Central memory CD8-positive, alpha-beta T cell (primary cell): ENCODE data around the gene WLS.
"Not testable (repeated sequence)": the region's sequence is repeated elsewhere in the genome, so short reads cannot be mapped to it uniquely, and the experiment has no call there.

Source experiments
- ATAC-seq: fragments of 150-1000 bp; cut with Tn5 transposase; replicated peaks from 2 replicates; pipeline ENCODE4 v1.10.0; 2022; ENCODE audit warnings: mild to moderate bottlenecking, moderate FRiP score, moderate number of reproducible peaks; ENCODE audit not compliant: poor library complexity, severe bottlenecking; ENCODE audit errors: extremely low read depth
- DNase-seq, 2 donors: peaks; one replicate each; pipeline ENCODE4 v3.0.0; 2021; ENCODE audit warnings: low spot score in 2 of 2
- H3K27ac Mint-ChIP-seq: one replicate; pipeline ENCODE4 v1.8.0; 2022; ENCODE audit warnings: low read depth, mild to moderate bottlenecking, moderate library complexity, mixed read lengths
- H3K27me3 Mint-ChIP-seq: one replicate; pipeline ENCODE4 v1.8.0; 2022; ENCODE audit warnings: mixed read lengths
- H3K36me3 Mint-ChIP-seq: one replicate; pipeline ENCODE4 v1.8.0; 2022; ENCODE audit warnings: mild to moderate bottlenecking, moderate library complexity, mixed read lengths; ENCODE audit not compliant: insufficient read depth
- H3K4me1 Mint-ChIP-seq: one replicate; pipeline ENCODE4 v1.8.0; 2022; ENCODE audit warnings: mixed read lengths
- H3K4me3 Mint-ChIP-seq: one replicate; pipeline ENCODE4 v1.8.0; 2022; ENCODE audit warnings: mild to moderate bottlenecking, moderate library complexity, mixed read lengths
- H3K9me3 Mint-ChIP-seq: one replicate; pipeline ENCODE4 v1.8.0; 2022; ENCODE audit warnings: mixed read lengths

The WLS gene

DNA sequence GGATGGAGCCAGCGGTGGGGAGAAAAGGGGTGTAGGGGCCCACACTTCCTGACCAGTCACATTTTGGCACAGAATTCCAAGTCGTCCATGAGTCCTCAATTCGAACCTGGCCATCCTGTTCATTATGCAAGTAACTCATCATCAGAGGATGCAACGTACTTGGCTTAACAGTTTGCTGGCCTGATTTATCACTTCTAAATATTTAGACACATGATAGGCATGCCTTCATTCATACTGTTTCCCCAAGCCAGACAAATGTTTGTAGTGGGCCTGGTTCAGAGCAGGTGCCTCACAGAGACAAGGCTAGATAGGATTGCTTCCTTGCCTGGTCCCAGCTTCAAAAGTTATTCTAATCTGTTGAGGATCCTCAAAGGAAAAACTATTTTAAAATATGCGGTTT, 66.7 kb downstream of the WLS start:
- Mint-ChIP-seq H3K36me3 (no peaks in the 10 kb centered on the region), H3K27me3 (no peaks in the 10 kb centered on the region), H3K4me1 (no peaks in the 10 kb centered on the region), H3K9me3 (peaks cover 8% of the 10 kb centered on the region), H3K27ac (no peak overlapping the region), H3K4me3 (no peak overlapping the region)
- DNase-seq (no peak), ATAC-seq (no peak)

DNA sequence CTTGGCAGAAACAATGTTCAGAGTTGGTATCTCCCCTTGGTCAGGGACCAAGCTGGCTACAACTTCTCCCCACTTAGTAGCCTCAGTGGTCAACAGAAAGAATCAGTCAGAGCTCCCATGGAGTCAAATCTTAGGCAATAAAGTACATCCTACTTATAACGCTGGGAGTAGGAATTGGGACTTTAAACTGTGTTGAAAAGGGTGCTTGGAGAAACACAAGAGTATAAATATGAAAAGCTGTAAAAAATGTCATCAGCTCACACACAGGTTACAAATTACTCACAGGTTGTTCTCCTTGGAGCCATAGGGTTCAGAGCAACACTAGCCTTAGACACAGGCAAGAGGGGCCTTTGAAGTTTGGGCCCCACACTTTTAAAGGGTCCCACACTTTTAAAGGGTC, 67.4 kb downstream of the WLS start:
- Mint-ChIP-seq H3K9me3 (peaks cover 6% of the 10 kb centered on the region), H3K27me3 (no peaks in the 10 kb centered on the region), H3K27ac (no peak overlapping the region), H3K36me3 (no peaks in the 10 kb centered on the region), H3K4me1 (no peaks in the 10 kb centered on the region), H3K4me3 (no peak overlapping the region)
- ATAC-seq = no peak
- DNase-seq = no peak

- Mint-ChIP-seq H3K27me3 (no peaks in the 10 kb centered on the region), H3K36me3 (no peaks in the 10 kb centered on the region), H3K27ac (no peak overlapping the region), H3K4me3 (no peak overlapping the region), H3K4me1 (no peaks in the 10 kb centered on the region), H3K9me3 (peaks cover 6% of the 10 kb centered on the region)
- no peak for ATAC-seq
- DNase-seq = no peak
Measured at GRCh38 chr1:68163220-68163619, 69.1 kb downstream of the WLS start.

GRCh38 chr1:68162761-68163160, 69.6 kb downstream of the WLS start:
- Mint-ChIP-seq H3K36me3 (no peaks in the 10 kb centered on the region), H3K4me3 (no peak overlapping the region), H3K4me1 (no peaks in the 10 kb centered on the region), H3K27ac (no peak overlapping the region), H3K27me3 (no peaks in the 10 kb centered on the region), H3K9me3 (peaks cover 6% of the 10 kb centered on the region)
- ATAC-seq = no peak
- no peak for DNase-seq

GRCh38 chr1:68161672-68162071, 70.7 kb downstream of the WLS start:
- H3K27ac Mint-ChIP-seq, H3K27me3 Mint-ChIP-seq, H3K4me3 Mint-ChIP-seq, H3K9me3 Mint-ChIP-seq, H3K4me1 Mint-ChIP-seq, DNase-seq, H3K36me3 Mint-ChIP-seq, ATAC-seq: not testable (repeated sequence)

- not testable (repeated sequence) for H3K27ac Mint-ChIP-seq, H3K4me1 Mint-ChIP-seq, H3K36me3 Mint-ChIP-seq, DNase-seq, H3K27me3 Mint-ChIP-seq, H3K9me3 Mint-ChIP-seq, H3K4me3 Mint-ChIP-seq, ATAC-seq
Measured at GRCh38 chr1:68160935-68161334, 71.4 kb downstream of the WLS start.

- H3K36me3 Mint-ChIP-seq = no peaks in the 10 kb centered on the region
- H3K9me3 Mint-ChIP-seq = peaks cover 6% of the 10 kb centered on the region
- H3K4me1 Mint-ChIP-seq = no peaks in the 10 kb centered on the region
- DNase-seq (no peak), ATAC-seq (no peak)
- no peak overlapping the region for H3K27ac Mint-ChIP-seq
- no peak overlapping the region for H3K4me3 Mint-ChIP-seq
- peaks cover 4% of the 10 kb centered on the region for H3K27me3 Mint-ChIP-seq
Measured at GRCh38 chr1:68160021-68160420, 72.3 kb downstream of the WLS start.

DNA sequence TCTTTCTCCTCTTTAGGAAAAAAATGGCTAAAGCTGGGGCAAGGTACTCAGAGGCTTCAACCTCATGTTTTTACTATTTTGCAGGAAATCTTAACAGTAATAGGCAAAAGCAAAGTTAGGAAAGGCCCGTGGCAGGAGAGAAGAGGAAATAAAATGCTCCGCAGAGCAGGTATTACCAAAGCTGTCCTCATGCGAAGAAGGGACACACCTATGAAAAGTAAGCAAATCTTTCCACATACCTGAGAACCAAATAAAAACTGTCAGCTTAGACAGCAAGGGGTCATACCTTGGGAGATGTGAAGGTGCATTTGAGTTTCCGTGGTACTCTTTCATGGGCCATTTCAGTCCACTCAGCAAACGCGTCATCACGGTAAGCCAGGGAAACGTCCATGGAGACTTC, 73.5 kb downstream of the WLS start:
- H3K36me3 Mint-ChIP-seq = no peaks in the 10 kb centered on the region
- H3K4me3 Mint-ChIP-seq = no peak overlapping the region
- peaks cover 6% of the 10 kb centered on the region for H3K9me3 Mint-ChIP-seq
- ATAC-seq (no peak), DNase-seq (no peak)
- no peaks in the 10 kb centered on the region for H3K4me1 Mint-ChIP-seq
- peaks cover 9% of the 10 kb centered on the region for H3K27me3 Mint-ChIP-seq
- no peak overlapping the region for H3K27ac Mint-ChIP-seq

DNA sequence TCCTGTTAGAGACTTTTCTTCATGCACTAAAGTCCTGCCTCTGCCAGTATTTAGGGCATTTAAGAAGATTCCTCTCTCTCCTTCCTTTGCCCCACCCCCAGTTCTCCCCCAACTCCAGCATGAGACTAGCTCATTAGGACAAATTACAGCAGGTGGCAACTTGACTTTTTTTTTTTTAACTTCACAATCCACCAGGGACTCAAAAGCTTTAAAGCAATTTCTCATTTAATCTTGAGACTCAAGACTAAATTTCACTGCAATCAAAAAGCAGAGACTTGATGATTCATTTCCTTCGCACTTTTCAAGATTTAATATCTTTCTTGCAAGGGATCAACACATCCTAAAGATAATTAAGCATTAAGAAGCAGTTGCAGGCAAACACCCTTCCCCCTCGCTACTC, 74.9 kb downstream of the WLS start:
- no peak overlapping the region for H3K27ac Mint-ChIP-seq
- H3K27me3 Mint-ChIP-seq = peaks cover 9% of the 10 kb centered on the region
- no peaks in the 10 kb centered on the region for H3K4me1 Mint-ChIP-seq
- peaks cover 6% of the 10 kb centered on the region for H3K9me3 Mint-ChIP-seq
- DNase-seq (no peak), ATAC-seq (no peak)
- H3K36me3 Mint-ChIP-seq = no peaks in the 10 kb centered on the region
- no peak overlapping the region for H3K4me3 Mint-ChIP-seq

DNA sequence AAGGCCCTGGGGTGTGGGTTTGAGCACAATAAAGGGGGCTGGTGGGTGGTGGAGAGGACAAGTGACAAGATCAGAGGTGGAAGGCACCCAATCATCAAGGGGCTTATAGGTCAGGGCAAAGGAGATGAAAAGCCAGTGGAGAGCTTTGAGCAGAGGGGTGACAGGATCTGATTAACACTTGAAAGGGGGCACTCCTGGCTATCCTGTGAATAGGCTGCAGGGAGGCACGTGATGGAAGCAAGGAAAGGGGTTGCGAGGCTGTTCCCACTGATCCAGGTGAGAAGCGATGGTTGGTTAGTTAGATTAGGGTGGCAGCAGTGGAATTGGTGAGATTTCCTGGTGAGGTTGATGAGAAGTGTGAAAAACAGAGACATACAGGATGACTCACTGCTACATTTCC, 80.6 kb downstream of the WLS start:
- peaks cover 19% of the 10 kb centered on the region for H3K27me3 Mint-ChIP-seq
- no peak overlapping the region for H3K4me3 Mint-ChIP-seq
- H3K27ac Mint-ChIP-seq = no peak overlapping the region
- H3K36me3 Mint-ChIP-seq = no peaks in the 10 kb centered on the region
- ATAC-seq = no peak
- H3K9me3 Mint-ChIP-seq = no peaks in the 10 kb centered on the region
- H3K4me1 Mint-ChIP-seq = no peaks in the 10 kb centered on the region
- DNase-seq = no peak

DNA sequence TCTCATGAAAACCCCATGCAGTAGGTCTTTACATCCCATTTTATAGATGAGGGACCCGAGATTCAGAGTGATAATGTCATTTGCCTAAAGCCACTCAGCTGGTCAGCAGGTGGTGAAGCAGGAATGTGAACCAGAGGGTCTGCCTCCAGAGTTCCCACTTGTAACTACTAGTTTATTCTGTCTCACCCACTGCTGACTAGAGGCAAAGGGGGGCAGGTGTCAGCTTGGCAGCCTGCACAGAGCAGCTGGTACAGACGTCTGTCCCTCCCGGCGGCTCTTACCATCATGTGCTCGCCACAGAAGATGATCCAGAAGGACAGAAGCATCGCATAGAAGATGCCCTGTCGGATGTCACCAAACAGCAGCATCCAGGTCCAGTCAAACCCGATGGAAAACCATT, 82.4 kb downstream of the WLS start:
- H3K27ac Mint-ChIP-seq = no peak overlapping the region
- ATAC-seq (no peak), DNase-seq (no peak)
- peaks cover 13% of the 10 kb centered on the region for H3K27me3 Mint-ChIP-seq
- H3K4me3 Mint-ChIP-seq = no peak overlapping the region
- no peaks in the 10 kb centered on the region for H3K4me1 Mint-ChIP-seq
- H3K36me3 Mint-ChIP-seq = no peaks in the 10 kb centered on the region
- no peaks in the 10 kb centered on the region for H3K9me3 Mint-ChIP-seq

DNA sequence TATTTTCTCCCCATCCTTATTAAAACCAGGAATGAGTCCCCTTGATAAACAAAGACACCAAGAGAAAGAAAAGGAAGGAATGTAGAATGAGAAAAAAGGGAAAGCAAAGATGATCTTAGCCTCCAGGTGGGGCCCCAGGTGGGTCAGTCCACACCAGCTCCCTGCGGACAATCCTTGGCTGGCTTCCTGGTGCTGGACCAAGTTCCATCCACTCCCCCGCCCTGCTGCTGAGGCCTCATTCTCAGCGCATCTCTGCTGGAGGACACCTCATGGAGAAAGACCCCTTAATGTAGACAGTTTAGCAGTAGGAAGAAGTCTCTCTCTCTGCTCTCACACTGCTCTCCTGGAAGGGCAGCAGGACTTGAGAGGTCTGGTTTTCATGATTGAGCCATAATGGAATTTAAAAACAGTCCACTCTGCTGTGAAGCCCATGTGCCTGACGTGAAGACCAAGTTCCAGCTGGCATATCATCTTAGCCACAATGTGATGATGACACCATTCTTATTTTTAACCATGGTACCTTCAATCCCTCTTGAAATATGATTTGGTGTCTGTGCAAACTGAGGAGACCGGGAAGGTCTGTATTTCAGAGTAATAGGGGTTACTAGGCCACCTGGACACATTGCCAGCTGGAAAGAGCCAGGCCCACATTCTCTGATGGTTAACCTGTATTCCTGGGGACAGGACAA, 83.1 kb downstream of the WLS start:
- no peaks in the 10 kb centered on the region for H3K4me1 Mint-ChIP-seq
- H3K4me3 Mint-ChIP-seq = no peak overlapping the region
- H3K27me3 Mint-ChIP-seq = peaks cover 10% of the 10 kb centered on the region
- H3K27ac Mint-ChIP-seq = no peak overlapping the region
- no peaks in the 10 kb centered on the region for H3K36me3 Mint-ChIP-seq
- DNase-seq (no peak), ATAC-seq (no peak)
- no peaks in the 10 kb centered on the region for H3K9me3 Mint-ChIP-seq

- Mint-ChIP-seq H3K27ac (no peak overlapping the region), H3K4me3 (no peak overlapping the region), H3K36me3 (no peaks in the 10 kb centered on the region), H3K9me3 (no peaks in the 10 kb centered on the region), H3K27me3 (peaks cover 10% of the 10 kb centered on the region), H3K4me1 (no peaks in the 10 kb centered on the region)
- ATAC-seq = no peak
- DNase-seq = no peak
Measured at GRCh38 chr1:68148631-68149030, 83.7 kb downstream of the WLS start.
